Testis (tissue), 3 donors: Measurements from ENCODE around the gene ARHGAP23. TPM values are rescaled to one million over a fixed set of nuclear protein-coding genes. Genes with fewer than 3 reads are reported as not detected.

Experiments used
- DNase-seq: peaks from one replicate; pipeline ENCODE4 v3.0.0-alpha.2; 2019
- H3K27ac ChIP-seq, 2 donors: fragments of 200-600 bp; sonication (generic); one replicate each; pipeline ENCODE4 v1.5.1; 2019
- H3K27me3 ChIP-seq: fragments of 200-600 bp; sonication (generic); one replicate; pipeline ENCODE4 v1.5.1; 2019
- H3K36me3 ChIP-seq: fragments of 200-600 bp; sonication (generic); one replicate; pipeline ENCODE4 v1.5.1; 2017; ENCODE audit warnings: low read depth; ENCODE audit errors: missing control alignments
- H3K4me1 ChIP-seq: fragments of 200-600 bp; sonication (generic); one replicate; pipeline ENCODE4 v1.5.1; 2019
- H3K4me3 ChIP-seq, 2 donors: fragments of 200-600 bp; sonication (generic); one replicate each; pipeline ENCODE4 v1.5.1; 2017 to 2019
- H3K9me3 ChIP-seq: fragments of 200-600 bp; sonication (generic); one replicate; pipeline ENCODE4 v1.5.1; 2017
- CTCF ChIP-seq, 3 experiments: fragments of 450-650 bp in 2 of 3; fragments of 200-600 bp in 1 of 3; sonication (generic) in 1 of 3; IDR thresholded peaks; one replicate each; pipeline ENCODE4 v1.5.1; 2016 to 2019; ENCODE audit warnings: antibody characterized with exemption in 3 of 3, mild to moderate bottlenecking in 2 of 3, moderate library complexity in 1 of 3
- POLR2A ChIP-seq: fragments of 450-650 bp; IDR thresholded peaks from one replicate; pipeline ENCODE4 v1.6.1; 2017; ENCODE audit warnings: antibody characterized with exemption, mild to moderate bottlenecking, moderate library complexity
- WGBS, 2 donors: methylation state at CpG; one replicate each; pipeline ENCODE4 v1.1.5; 2018; 5-methylcytosine and 5-hydroxymethylcytosine counted together
- intact Hi-C: fragments of 100-400 bp; cut with DNase I; formaldehyde crosslinking; loops from one replicate; pipeline ENCODE4 v1.15.1; 2023; ENCODE audit warnings: low total_unique reads
- polyA plus RNA-seq: library from polyadenylated mRNA; stranded (reverse); fragments of 350-450 nt; fragmentation: Illumina TruSeq; extraction: RNeasy Lipid Tissue Mini Kit (QIAGEN cat#74804); gene quantifications from one replicate; pipeline ENCODE4 v1.2.3, GENCODE V29; 2014; ENCODE audit warnings: low read depth, low replicate concordance; ENCODE audit not compliant: insufficient read depth
- total RNA-seq, 2 donors: library from RNA; depleted of rRNA; stranded (reverse); fragments of >200 nt; gene quantifications; one replicate each; pipeline ENCODE4 v1.2.3, GENCODE V29; 2016

Gene ARHGAP23
- total and polyA plus RNA-seq, 3 donors from 2014 or later = 78.0 to 235 (median 146) TPM

GRCh38 chr17:38417210-38417951, 10.9 kb upstream of the ARHGAP23 start:
- H3K27ac ChIP-seq = no peak overlapping the region

GRCh38 chr17:38418062-38418692, 10.1 kb upstream of the ARHGAP23 start:
- 60 to 78% methylated on average over 7 of the region's 7 CpGs for WGBS, 2 donors
- DNase-seq = no peak
- no peak for TF ChIP-seq POLR2A
- no peak for TF ChIP-seq CTCF (IDR thresholded peaks at IDR 0.05)
- peaks cover 22% of the 10 kb centered on the region for H3K4me1 ChIP-seq
- no peaks in the 10 kb centered on the region for H3K36me3 ChIP-seq
- no peaks in the 10 kb centered on the region for H3K27me3 ChIP-seq
- intact Hi-C loops = no loop called here
- H3K4me3 ChIP-seq = no peak overlapping the region
- H3K9me3 ChIP-seq = no peaks in the 10 kb centered on the region
- no peak overlapping the region for H3K27ac ChIP-seq

More at GRCh38 chr17:38417210-38417951, 10.9 kb upstream of the ARHGAP23 start:
- Histone ChIP-seq H3K27me3 (no peaks in the 10 kb centered on the region), H3K9me3 (no peaks in the 10 kb centered on the region), H3K4me3 (no peak overlapping the region), H3K36me3 (no peaks in the 10 kb centered on the region), H3K4me1 (peaks cover 20% of the 10 kb centered on the region)
- peak; percentile 94 for DNase-seq
- 52 to 65% methylated on average over 8 to 11 of the region's 11 CpGs for WGBS, 2 donors
- intact Hi-C loops = no loop called here
- TF ChIP-seq CTCF (IDR thresholded peaks at IDR 0.05) (no peak), POLR2A (no peak)

GRCh38 chr17:38418693-38419507, 9.4 kb upstream of the ARHGAP23 start:
- WGBS, 2 donors = 1% methylated on average over 16 to 56 of the region's 78 CpGs
- DNase-seq = no peak
- Histone ChIP-seq H3K4me1 (peaks cover 22% of the 10 kb centered on the region), H3K27me3 (no peaks in the 10 kb centered on the region), H3K27ac (no peak overlapping the region), H3K36me3 (no peaks in the 10 kb centered on the region), H3K4me3 (peak overlapping the region; percentile 36 to 54), H3K9me3 (no peaks in the 10 kb centered on the region)
- intact Hi-C loops = no loop called here
- TF ChIP-seq CTCF (IDR thresholded peaks at IDR 0.05) (no peak), POLR2A (no peak)

- Histone ChIP-seq H3K4me1 (peaks cover 26% of the 10 kb centered on the region), H3K4me3 (peak overlapping the region; percentile 36 to 54), H3K9me3 (no peaks in the 10 kb centered on the region), H3K27me3 (no peaks in the 10 kb centered on the region), H3K36me3 (no peaks in the 10 kb centered on the region), H3K27ac (no peak overlapping the region)
- 12 to 32% methylated on average over 7 to 10 of the region's 10 CpGs for WGBS, 2 donors
- no peak for DNase-seq
- no peak for TF ChIP-seq CTCF (IDR thresholded peaks at IDR 0.05)
- no peak for TF ChIP-seq POLR2A
- intact Hi-C loops = no loop called here
Observed at GRCh38 chr17:38419508-38419981, 8.7 kb upstream of the ARHGAP23 start.
